ENCODE results near the gene TNPO2. TPM values are rescaled to one million over a fixed set of nuclear protein-coding genes. Genes with fewer than 3 reads are reported as not detected.

TNPO2 gene
- total RNA-seq, 2 donors from 2014 or later = 79.0 to 88.9 TPM

GRCh38 chr19:12737835-12738351, 14.2 kb upstream of the TNPO2 start:
- TF ChIP-seq, protein P1, sequence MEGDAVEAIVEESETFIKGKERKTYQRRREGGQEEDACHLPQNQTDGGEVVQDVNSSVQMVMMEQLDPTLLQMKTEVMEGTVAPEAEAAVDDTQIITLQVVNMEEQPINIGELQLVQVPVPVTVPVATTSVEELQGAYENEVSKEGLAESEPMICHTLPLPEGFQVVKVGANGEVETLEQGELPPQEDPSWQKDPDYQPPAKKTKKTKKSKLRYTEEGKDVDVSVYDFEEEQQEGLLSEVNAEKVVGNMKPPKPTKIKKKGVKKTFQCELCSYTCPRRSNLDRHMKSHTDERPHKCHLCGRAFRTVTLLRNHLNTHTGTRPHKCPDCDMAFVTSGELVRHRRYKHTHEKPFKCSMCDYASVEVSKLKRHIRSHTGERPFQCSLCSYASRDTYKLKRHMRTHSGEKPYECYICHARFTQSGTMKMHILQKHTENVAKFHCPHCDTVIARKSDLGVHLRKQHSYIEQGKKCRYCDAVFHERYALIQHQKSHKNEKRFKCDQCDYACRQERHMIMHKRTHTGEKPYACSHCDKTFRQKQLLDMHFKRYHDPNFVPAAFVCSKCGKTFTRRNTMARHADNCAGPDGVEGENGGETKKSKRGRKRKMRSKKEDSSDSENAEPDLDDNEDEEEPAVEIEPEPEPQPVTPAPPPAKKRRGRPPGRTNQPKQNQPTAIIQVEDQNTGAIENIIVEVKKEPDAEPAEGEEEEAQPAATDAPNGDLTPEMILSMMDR (IDR thresholded peaks at IDR 0.05) = no peak
- no peaks in the 10 kb centered on the region for H3K9me3 ChIP-seq
- H3K27ac ChIP-seq = peak overlapping the region; percentile 81 to 97
- DNase-seq (ENCODE audit: low spot score) (no peak), ATAC-seq (ENCODE audit: insufficient number of reproducible peaks, low FRiP score, low read depth) (no peak)
- peaks cover 8% of the 10 kb centered on the region for H3K36me3 ChIP-seq
- no peaks in the 10 kb centered on the region for H3K27me3 ChIP-seq (replicated peaks; ENCODE audit: insufficient read depth)
- peaks cover 23 to 26% of the 10 kb centered on the region in 2 donors for H3K4me1 ChIP-seq (ENCODE audit: control insufficient read depth in 1 of 2, low read depth in 2 of 2)
- H3K4me3 ChIP-seq = peak overlapping the region; percentile 84

- ATAC-seq (ENCODE audit: insufficient number of reproducible peaks, low FRiP score, low read depth) = peak; percentile 98
These were observed 13.5 kb upstream of the TNPO2 start, which contains the start of gene GET3 for GRCh38 chr19:12736995-12737834. GET3 (plus strand) TSS chr19:12737497; CDS start chr19:12737506, 9 bp downstream.

GRCh38 chr19:12733369-12734214, 9.9 kb upstream of the TNPO2 start:
- H3K4me1 ChIP-seq (ENCODE audit: control insufficient read depth in 1 of 2, low read depth in 2 of 2) = peaks cover 29 to 43% of the 10 kb centered on the region in 2 donors

More at GRCh38 chr19:12736995-12737834, 13.5 kb upstream of the TNPO2 start, which contains the start of gene GET3:
- DNase-seq (ENCODE audit: low spot score) = peak; percentile 95
- TF ChIP-seq, protein P1 (IDR thresholded peaks at IDR 0.05) = peak; percentile 23
- no peaks in the 10 kb centered on the region for H3K9me3 ChIP-seq
- H3K27me3 ChIP-seq (replicated peaks; ENCODE audit: insufficient read depth) = no peaks in the 10 kb centered on the region
- H3K4me3 ChIP-seq = peak within 1 kb of the TSS; percentile 84
- peak within 1 kb of the TSS; percentile 81 to 97 for H3K27ac ChIP-seq
- peaks cover 8% of the 10 kb centered on the region for H3K36me3 ChIP-seq
- H3K4me1 ChIP-seq (ENCODE audit: control insufficient read depth in 1 of 2, low read depth in 2 of 2) = peaks cover 29 to 33% of the 10 kb centered on the region in 2 donors

DNA sequence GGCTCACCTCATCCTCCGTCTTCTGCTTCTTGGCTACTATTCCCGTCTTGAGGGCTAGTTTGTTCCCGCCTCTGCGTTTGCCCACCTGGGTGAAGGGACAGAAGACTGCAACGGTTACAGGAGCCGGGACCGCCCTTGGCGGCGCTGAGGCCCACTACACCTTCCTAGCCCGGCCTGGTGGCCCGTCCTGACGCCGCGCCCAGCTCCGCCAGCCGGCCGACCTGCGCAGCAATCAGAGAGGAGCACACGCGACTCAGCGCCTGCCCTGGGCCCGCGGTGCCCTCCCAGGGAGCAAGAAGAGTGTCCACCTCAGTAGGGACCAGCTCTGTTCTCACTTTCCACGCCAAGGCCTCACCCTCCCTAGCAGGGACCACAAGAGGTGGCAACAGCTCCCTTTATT, 7.6 kb upstream of the TNPO2 start:
- peaks cover 19 to 30% of the 10 kb centered on the region in 2 donors for H3K4me1 ChIP-seq (ENCODE audit: control insufficient read depth in 1 of 2, low read depth in 2 of 2)
- TF ChIP-seq, protein P1 (IDR thresholded peaks at IDR 0.05) = no peak
- H3K9me3 ChIP-seq = no peaks in the 10 kb centered on the region
- no peak for ATAC-seq (ENCODE audit: insufficient number of reproducible peaks, low FRiP score, low read depth)
- H3K27me3 ChIP-seq (replicated peaks; ENCODE audit: insufficient read depth) = no peaks in the 10 kb centered on the region
- H3K27ac ChIP-seq = no peak overlapping the region
- DNase-seq (ENCODE audit: low spot score) = no peak
- H3K36me3 ChIP-seq = peaks cover 23% of the 10 kb centered on the region
- H3K4me3 ChIP-seq = no peak overlapping the region

More at GRCh38 chr19:12733369-12734214, 9.9 kb upstream of the TNPO2 start:
- Histone ChIP-seq H3K36me3 (peaks cover 23% of the 10 kb centered on the region), H3K9me3 (no peaks in the 10 kb centered on the region), H3K4me3 (peak overlapping the region; percentile 96), H3K27ac (peak overlapping the region; percentile 81 to 91), H3K27me3 (replicated peaks; ENCODE audit: insufficient read depth) (no peaks in the 10 kb centered on the region)
- ATAC-seq (ENCODE audit: insufficient number of reproducible peaks, low FRiP score, low read depth) = no peak
- no peak for DNase-seq (ENCODE audit: low spot score)
- TF ChIP-seq, protein P1 (IDR thresholded peaks at IDR 0.05) = no peak
